ENCODE results near the gene BLTP3A.
A peak's percentile ranks its signal among the peaks of the same experiment; 100 is the strongest.

The BLTP3A gene

GRCh38 chr6:34832942-34833341, 41.1 kb downstream of the BLTP3A start:
- no peak for DNase-seq

- DNase-seq = peak; percentile 50
Observed at GRCh38 chr6:34834789-34835518, 43.1 kb downstream of the BLTP3A start.

GRCh38 chr6:34836008-34836407, 44.1 kb downstream of the BLTP3A start:
- DNase-seq = peak; percentile 53

- no peak for DNase-seq
Observed at GRCh38 chr6:34836451-34836850, 44.6 kb downstream of the BLTP3A start.

- DNase-seq = no peak
Observed at GRCh38 chr6:34837528-34837927, 45.6 kb downstream of the BLTP3A start.

GRCh38 chr6:34839666-34840352, 47.9 kb downstream of the BLTP3A start:
- no peak for DNase-seq

Data from inflammatory macrophage treated with lipopolysaccharide for 4 hours (primary cell).